ENCODE results near the gene ORMDL3. TPM values are rescaled to one million over a fixed set of nuclear protein-coding genes. Genes with fewer than 3 reads are reported as not detected.
"Not testable (repeated sequence)": the region's sequence is repeated elsewhere in the genome, so short reads cannot be mapped to it uniquely, and the experiment has no call there.

Gene ORMDL3
- total RNA-seq, 1 experiment from 2014 or later: 24.0 TPM

DNA sequence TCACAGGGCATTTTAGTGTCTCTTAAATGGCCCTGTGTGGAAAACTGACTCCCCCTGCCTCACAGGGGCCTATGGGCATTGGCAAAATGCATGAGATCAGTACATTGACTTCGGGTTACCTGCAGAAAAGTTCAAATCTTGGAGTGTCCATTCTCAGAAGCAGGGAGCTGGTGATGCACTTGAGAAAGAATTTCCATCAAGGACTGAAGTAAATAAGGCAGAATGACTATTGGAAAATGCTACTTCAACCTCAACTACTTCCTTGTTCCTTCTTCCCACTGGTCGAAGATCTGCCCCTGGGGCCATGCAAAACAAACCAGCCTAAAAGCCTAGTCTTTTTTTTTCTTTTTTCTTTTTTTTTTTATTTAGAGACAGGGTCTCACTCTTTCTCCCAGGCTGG lies 21.6 kb upstream of the ORMDL3 start:
- no peak for DNase-seq (ENCODE audit: low spot score)

- not testable (repeated sequence) for DNase-seq (ENCODE audit: low spot score)
Measured at GRCh38 chr17:39948489-39948828, 21.1 kb upstream of the ORMDL3 start.

GRCh38 chr17:39946551-39947330 lies 19.3 kb upstream of the ORMDL3 start:
- no peak for DNase-seq (ENCODE audit: low spot score)

DNA sequence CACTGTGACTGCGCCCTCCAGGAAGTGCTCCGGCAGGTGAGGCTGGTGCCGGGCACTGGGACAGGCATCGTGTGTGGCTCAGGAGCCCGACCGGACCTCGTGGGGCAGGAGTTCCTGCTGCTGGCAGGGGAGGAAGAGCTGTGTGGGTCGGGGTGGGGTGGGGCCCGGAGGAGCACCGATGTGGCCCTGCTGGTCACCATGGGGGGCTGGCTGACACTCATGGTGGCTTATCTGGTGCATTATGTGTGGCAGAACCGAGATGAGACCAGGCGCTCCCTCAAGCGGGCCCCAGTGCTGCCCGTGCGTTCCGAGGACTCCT lies 17.0 kb upstream of the ORMDL3 start:
- no peak for DNase-seq (ENCODE audit: low spot score)

GRCh38 chr17:39943702-39944392 lies 16.4 kb upstream of the ORMDL3 start:
- no peak for DNase-seq (ENCODE audit: low spot score)

DNA sequence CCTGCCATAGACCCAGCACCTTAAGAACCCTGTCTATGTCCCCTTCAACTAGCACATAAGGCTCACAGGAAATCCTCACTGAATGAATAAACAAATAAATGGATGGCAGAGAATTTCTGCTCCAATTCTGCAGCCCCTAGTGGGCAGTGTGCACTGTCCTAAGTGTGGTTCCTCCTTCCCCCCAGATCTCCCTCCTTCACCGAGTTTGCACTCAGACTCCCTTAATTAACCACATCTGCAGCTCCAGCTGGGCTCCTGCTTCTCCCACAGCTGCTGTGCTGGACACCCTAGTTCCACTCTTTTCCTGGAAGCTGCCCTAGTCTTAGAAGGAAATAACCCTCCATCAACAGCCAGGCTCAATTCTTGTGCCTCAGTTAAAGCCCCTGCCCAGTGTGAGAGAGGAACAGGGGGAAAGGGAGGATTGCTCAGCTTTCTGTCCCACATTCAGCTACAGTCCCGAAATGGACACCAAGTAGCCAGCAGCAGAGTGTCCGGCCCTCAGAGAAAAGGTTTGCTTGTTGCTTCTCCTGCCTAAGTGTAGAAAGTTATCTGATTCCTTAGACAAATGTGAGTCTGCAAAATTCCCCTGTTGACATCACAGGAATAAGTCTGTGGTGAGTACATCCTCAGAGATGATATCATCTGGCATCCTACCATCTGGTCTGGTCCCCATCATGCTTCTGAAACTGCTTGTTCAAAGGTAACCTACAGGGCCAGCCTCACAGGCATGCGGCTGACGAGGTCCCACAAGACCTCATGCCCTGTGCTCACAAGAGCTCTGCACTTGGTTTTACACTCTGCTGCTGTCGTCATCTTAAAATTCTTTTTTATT lies 12.4 kb upstream of the ORMDL3 start:
- DNase-seq (ENCODE audit: low spot score): peak; percentile 70

- no peak for DNase-seq (ENCODE audit: low spot score)
Measured at GRCh38 chr17:39939106-39939505, 11.7 kb upstream of the ORMDL3 start.

DNA sequence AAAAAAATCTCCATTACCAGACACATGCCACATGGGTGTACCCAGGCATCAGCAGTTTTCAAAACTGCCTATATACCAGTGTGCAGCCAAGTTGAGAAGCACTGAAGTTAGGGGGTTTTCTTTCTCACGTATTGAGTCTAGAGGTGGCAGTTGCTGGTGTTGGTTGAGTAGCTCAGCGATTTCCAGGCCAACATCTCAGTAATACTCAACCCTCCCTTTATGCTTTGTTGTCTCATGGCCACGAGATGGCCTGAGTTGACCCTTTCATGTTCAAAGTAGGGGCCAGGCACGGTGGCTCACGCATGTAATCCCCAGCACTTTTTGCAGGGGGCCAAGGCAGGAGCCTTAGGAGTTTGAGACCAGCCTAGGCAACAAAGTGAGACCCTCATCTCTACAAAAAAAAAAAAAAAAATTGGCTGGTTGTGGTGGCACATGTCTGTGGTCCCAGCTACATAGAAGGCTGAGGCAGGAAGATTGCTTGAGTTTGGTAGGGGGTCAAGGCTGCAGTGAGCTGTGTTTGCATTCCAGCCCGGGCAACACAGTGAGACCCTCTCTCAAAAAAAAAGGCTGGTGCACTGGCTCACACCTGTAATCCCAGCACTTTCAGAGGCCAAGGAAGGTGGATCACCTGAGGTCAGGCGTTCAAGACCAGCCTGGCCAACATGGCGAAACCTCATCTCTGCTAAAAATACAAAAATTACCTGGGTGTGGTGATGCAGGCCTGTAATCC lies 10.9 kb upstream of the ORMDL3 start:
- no peak for DNase-seq (ENCODE audit: low spot score)

DNA sequence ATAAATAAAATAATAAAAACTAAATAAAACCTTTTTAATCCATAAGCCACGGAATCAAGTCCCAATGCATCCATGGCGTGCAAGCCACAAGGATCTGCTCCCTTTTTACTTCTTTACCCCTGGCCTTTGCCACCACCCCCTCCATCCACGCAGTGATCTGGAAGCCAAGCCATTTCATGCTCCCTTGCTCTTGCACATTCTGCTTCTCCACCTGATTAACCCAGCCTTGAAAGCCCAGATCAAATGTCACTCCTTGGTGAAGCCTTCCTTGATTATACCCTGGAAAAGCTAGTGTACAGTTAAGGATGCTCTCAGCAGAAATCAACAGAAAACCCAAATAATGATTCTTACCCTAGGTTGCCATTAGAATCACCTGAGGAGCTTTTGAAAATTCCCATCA lies 10.0 kb upstream of the ORMDL3 start:
- no peak for DNase-seq (ENCODE audit: low spot score)

DNA sequence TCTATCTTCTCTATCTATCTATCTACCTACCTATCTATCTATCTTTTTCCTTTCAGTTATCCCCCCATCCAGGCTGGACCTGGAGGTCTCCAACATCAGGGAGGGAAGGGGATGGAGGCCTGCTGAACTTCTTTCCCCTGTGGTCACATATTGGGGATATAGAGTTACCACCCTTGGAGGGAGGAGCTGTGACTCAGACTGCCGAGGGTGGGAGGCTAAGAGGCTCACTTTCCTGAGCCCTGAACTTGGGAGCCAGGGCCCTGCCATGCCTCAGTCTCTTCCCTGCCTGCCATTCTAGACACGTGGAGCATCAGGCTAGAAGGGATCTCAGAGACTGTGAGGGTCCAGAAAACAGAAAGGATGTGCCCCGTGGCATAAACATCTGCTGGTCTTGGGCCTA lies 8.5 kb upstream of the ORMDL3 start:
- DNase-seq (ENCODE audit: low spot score): no peak

DNA sequence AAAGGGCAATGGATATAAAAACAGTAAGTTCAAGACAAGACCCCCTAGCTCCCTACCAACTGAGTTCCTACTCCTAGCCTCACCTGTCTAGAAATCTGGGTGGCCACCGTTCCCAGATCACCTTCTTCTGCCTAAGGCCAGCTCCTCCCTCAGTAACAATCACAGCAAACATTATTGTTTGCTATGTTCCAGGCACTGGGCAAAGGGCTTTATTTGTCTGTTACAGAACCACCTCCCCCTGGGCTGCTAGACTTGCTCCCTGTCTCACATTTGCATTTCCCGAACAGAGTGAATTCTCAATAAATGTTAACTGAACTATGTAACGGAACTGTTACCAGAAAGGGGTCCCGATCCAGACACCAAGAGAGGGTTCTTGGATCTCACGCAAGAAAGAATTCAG lies 6.9 kb upstream of the ORMDL3 start:
- DNase-seq (ENCODE audit: low spot score): no peak

DNA sequence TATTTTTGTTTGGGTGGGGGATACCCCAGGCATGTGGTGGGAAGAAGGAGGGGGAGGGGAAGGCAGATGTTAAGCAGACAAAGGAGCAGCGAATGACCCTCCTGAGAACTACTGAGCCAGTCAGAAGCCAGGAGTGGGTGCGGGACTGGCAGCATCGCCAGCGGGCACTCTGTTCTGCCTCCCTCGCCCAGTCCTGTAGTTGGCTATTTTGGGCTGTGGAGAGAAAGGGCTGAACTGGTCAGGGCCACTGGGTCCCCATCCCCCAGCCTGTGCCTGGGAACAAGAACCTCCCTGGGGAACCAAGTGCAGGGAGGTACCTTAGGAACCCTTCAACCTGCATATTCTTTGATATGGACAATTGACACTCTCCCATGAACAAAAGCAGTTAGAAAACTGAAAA lies 6.5 kb upstream of the ORMDL3 start:
- DNase-seq (ENCODE audit: low spot score): no peak

DNA sequence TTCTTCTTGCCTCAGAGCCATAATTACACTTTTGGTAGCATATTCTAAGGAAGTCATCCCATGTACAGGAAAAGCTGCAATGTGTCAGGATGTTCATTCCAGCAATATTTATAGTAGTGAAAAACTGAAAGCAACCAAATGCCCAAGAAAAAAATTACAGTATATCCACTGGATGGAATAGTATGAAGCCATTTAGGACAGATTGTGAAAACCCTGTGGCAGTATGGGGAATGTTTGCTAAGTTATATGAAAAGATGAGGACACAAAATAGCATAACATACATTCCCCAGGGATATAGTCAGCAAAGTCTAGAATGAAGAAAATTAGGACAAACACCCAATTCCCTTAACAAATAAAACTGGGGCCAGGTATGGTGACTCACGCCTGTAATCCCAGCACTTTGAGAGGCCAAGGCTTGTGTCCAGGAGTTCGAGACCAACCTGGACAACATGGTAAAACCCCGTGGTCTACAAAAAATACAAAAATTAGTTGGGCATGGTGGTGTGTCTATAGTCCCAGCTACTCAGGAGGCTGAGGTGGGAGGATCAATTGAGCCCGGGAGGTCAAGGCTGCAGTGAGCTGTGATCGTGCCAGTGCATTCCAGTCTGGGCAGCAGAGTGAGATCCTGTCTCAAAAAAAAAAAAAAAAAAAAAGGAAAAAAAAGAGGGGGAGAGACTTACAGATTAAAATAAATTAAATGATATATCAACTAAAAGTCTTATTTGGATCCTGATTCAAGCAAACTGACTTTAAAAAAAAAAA lies 2.4 kb upstream of the ORMDL3 start:
- no peak for DNase-seq (ENCODE audit: low spot score)

GRCh38 chr17:39928858-39929645 lies 1.7 kb upstream of the ORMDL3 start:
- DNase-seq (ENCODE audit: low spot score): peak; percentile 35

DNA sequence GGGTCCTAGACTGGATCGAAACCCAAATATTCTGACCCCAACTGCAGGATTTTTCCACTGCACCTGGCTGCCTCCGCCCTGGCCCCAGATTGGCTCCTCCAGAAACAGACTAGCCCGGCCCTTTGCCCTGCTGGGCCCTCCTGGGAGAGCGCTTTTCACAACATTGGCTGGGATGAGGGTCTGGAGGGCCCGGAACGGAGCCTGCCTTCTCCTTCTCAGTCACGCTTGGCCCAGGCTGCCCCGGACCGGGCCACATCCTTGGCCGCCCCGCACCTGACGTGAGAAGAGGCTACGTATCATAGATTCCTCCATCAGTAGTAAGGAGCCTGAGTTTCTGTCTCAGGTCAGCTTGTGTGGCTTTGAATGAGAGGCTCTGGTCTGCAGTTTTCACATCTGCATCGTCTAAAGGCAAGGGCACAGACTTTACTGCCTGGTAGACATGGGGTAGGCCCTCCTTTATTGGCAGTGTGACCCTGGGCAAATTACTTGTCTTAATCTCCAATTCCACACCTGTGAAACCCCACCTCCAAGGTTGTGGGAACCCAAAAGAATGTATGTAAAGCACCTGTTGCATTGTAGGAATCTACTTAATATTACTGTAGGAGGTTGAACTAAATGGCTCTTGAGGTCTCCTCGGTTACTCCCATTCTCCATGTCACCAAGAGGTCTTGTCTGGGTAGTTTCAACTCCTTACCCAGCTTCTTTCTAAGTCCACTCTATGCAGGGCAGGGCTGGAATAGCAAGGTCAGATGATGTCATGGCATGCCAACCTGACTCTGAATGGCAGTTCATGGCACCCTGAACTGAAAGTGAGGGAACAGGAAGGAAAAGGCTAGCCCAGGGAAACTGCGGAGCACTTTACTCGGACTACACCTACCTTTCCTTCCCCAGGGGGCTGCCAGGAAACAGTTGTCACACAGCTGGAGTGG lies 792 bp upstream of the ORMDL3 start:
- no peak for DNase-seq (ENCODE audit: low spot score)

DNA sequence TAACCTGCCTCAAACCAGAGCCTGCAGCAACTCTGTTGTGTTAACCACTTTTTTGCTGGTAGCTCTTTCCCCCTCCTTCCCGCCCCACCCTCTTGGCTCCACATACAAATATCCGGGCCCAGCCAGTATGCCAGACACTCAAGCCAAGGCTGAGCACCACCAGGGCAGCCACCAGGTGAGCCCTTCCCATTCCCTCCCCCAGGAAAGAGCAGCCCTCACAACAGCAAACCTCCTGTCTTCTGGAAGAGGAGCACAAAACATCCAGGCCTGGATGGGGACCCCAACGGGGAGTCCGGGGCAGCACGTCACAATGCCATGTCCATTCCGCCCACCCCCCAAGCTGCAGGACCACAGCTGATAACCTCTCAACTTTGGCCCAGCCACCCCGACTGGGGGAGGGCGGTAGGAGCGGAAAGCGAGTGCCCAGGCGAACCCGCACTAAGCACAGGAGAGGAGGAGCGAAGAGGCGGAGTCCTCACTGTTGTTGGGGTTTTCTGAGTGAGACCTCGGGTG lies 757 bp downstream of the ORMDL3 start:
- DNase-seq (ENCODE audit: low spot score): no peak

GRCh38 chr17:39926135-39926587 lies 1.2 kb downstream of the ORMDL3 start:
- DNase-seq (ENCODE audit: low spot score): no peak

- no peak for DNase-seq (ENCODE audit: low spot score)
Measured at GRCh38 chr17:39925282-39926134, 1.9 kb downstream of the ORMDL3 start.
